ENCODE measurements around the gene TTC16. TPM values are rescaled to one million over a fixed set of nuclear protein-coding genes. Genes with fewer than 3 reads are reported as not detected.

Gene TTC16
- total RNA-seq, 1 experiment from 2014 or later, result not detected

- no peak overlapping the region for H3K4me3 ChIP-seq
- DNase-seq, result no peak
- H3K27ac ChIP-seq, result no peak overlapping the region
- H3K9me3 ChIP-seq (replicated peaks), result no peaks in the 10 kb centered on the region
- H3K27me3 ChIP-seq, result peaks cover 12% of the 10 kb centered on the region
- peaks cover 8% of the 10 kb centered on the region for H3K4me1 ChIP-seq
- no peaks in the 10 kb centered on the region for H3K36me3 ChIP-seq
These were observed 5.5 kb downstream of the TTC16 start for GRCh38 chr9:127721391-127721821.

- Histone ChIP-seq H3K9me3 (replicated peaks) (no peaks in the 10 kb centered on the region), H3K36me3 (no peaks in the 10 kb centered on the region), H3K27ac (no peak overlapping the region), H3K4me3 (no peak overlapping the region), H3K4me1 (peaks cover 8% of the 10 kb centered on the region), H3K27me3 (peaks cover 12% of the 10 kb centered on the region)
- DNase-seq, result no peak
These were observed 6.3 kb downstream of the TTC16 start for GRCh38 chr9:127722055-127722745.

- H3K4me3 ChIP-seq, result no peak overlapping the region
- H3K9me3 ChIP-seq (replicated peaks), result no peaks in the 10 kb centered on the region
- no peak for DNase-seq
- H3K27me3 ChIP-seq, result peaks cover 12% of the 10 kb centered on the region
- H3K36me3 ChIP-seq, result no peaks in the 10 kb centered on the region
- H3K27ac ChIP-seq, result no peak overlapping the region
- peaks cover 8% of the 10 kb centered on the region for H3K4me1 ChIP-seq
These were observed 7.1 kb downstream of the TTC16 start for GRCh38 chr9:127723013-127723412.

GRCh38 chr9:127723444-127723843 is 7.6 kb downstream of the TTC16 start:
- DNase-seq, result no peak
- Histone ChIP-seq H3K36me3 (no peaks in the 10 kb centered on the region), H3K27ac (no peak overlapping the region), H3K9me3 (replicated peaks) (no peaks in the 10 kb centered on the region), H3K27me3 (peaks cover 12% of the 10 kb centered on the region), H3K4me3 (no peak overlapping the region), H3K4me1 (peaks cover 8% of the 10 kb centered on the region)

GRCh38 chr9:127724012-127724411 is 8.1 kb downstream of the TTC16 start:
- Histone ChIP-seq H3K27ac (no peak overlapping the region), H3K9me3 (replicated peaks) (no peaks in the 10 kb centered on the region), H3K27me3 (peaks cover 15% of the 10 kb centered on the region), H3K4me3 (0 out of 2 replicates have a peak overlapping the region, but pooled peaks have one; percentile 16), H3K4me1 (peaks cover 8% of the 10 kb centered on the region), H3K36me3 (no peaks in the 10 kb centered on the region)
- DNase-seq, result peak; percentile 50 to 58

- peaks cover 21% of the 10 kb centered on the region; the same call in 1 of the 2 replicates for H3K27me3 ChIP-seq
- DNase-seq, result no peak
- H3K27ac ChIP-seq, result no peak overlapping the region
- no peak overlapping the region for H3K4me3 ChIP-seq
- no peaks in the 10 kb centered on the region for H3K9me3 ChIP-seq (replicated peaks)
- no peaks in the 10 kb centered on the region for H3K36me3 ChIP-seq
- peaks cover 8% of the 10 kb centered on the region for H3K4me1 ChIP-seq
These were observed 11.0 kb downstream of the TTC16 start for GRCh38 chr9:127726871-127727270.

GRCh38 chr9:127728808-127729207 is 12.9 kb downstream of the TTC16 start:
- no peak for DNase-seq
- H3K27me3 ChIP-seq, result peaks cover 15% of the 10 kb centered on the region; the same call in 1 of the 2 replicates
- H3K4me1 ChIP-seq, result peaks cover 8% of the 10 kb centered on the region
- no peaks in the 10 kb centered on the region for H3K36me3 ChIP-seq
- no peak overlapping the region for H3K4me3 ChIP-seq
- no peaks in the 10 kb centered on the region for H3K9me3 ChIP-seq (replicated peaks)
- no peak overlapping the region for H3K27ac ChIP-seq

- H3K27me3 ChIP-seq, result peaks cover 15% of the 10 kb centered on the region; the same call in 1 of the 2 replicates
- DNase-seq, result no peak
- H3K27ac ChIP-seq, result no peak overlapping the region
- no peak overlapping the region for H3K4me3 ChIP-seq
- H3K9me3 ChIP-seq (replicated peaks), result no peaks in the 10 kb centered on the region
- no peaks in the 10 kb centered on the region for H3K36me3 ChIP-seq
- H3K4me1 ChIP-seq, result peaks cover 5% of the 10 kb centered on the region
These were observed 13.8 kb downstream of the TTC16 start for GRCh38 chr9:127729522-127730256.

- Histone ChIP-seq H3K27ac (no peak overlapping the region), H3K4me1 (no peaks in the 10 kb centered on the region), H3K4me3 (no peak overlapping the region)
These were observed 14.4 kb downstream of the TTC16 start for GRCh38 chr9:127730262-127730661.

GRCh38 chr9:127730799-127731410 is 15.0 kb downstream of the TTC16 start:
- Histone ChIP-seq H3K4me1 (no peaks in the 10 kb centered on the region; the same call in 1 of the 2 replicates), H3K27ac (no peak overlapping the region), H3K9me3 (replicated peaks) (no peaks in the 10 kb centered on the region), H3K36me3 (no peaks in the 10 kb centered on the region), H3K4me3 (no peak overlapping the region), H3K27me3 (peaks cover 15% of the 10 kb centered on the region; the same call in 1 of the 2 replicates)
- DNase-seq, result no peak

More at GRCh38 chr9:127730262-127730661, 14.4 kb downstream of the TTC16 start:
- Histone ChIP-seq H3K9me3 (replicated peaks) (no peaks in the 10 kb centered on the region), H3K27me3 (peaks cover 15% of the 10 kb centered on the region; the same call in 1 of the 2 replicates), H3K36me3 (no peaks in the 10 kb centered on the region)
- DNase-seq, result no peak

- no peaks in the 10 kb centered on the region for H3K9me3 ChIP-seq (replicated peaks)
- peaks cover 15% of the 10 kb centered on the region; the same call in 1 of the 2 replicates for H3K27me3 ChIP-seq
- peaks cover 4% of the 10 kb centered on the region; the same call in 1 of the 2 replicates for H3K4me1 ChIP-seq
- DNase-seq, result no peak
- no peaks in the 10 kb centered on the region for H3K36me3 ChIP-seq
- H3K4me3 ChIP-seq, result no peak overlapping the region
- no peak overlapping the region for H3K27ac ChIP-seq
These were observed 16.1 kb downstream of the TTC16 start for GRCh38 chr9:127731938-127732337.

GRCh38 chr9:127732444-127732843 is 16.6 kb downstream of the TTC16 start:
- H3K27ac ChIP-seq, result no peak overlapping the region
- no peak overlapping the region for H3K4me3 ChIP-seq
- H3K36me3 ChIP-seq, result no peaks in the 10 kb centered on the region
- H3K27me3 ChIP-seq, result peaks cover 15% of the 10 kb centered on the region; the same call in 1 of the 2 replicates
- no peaks in the 10 kb centered on the region for H3K9me3 ChIP-seq (replicated peaks)
- H3K4me1 ChIP-seq, result peaks cover 4% of the 10 kb centered on the region; the same call in 1 of the 2 replicates
- no peak for DNase-seq

- Histone ChIP-seq H3K4me3 (no peak overlapping the region), H3K27me3 (peaks cover 15% of the 10 kb centered on the region; the same call in 1 of the 2 replicates), H3K4me1 (peaks cover 4% of the 10 kb centered on the region; the same call in 1 of the 2 replicates), H3K36me3 (no peaks in the 10 kb centered on the region), H3K27ac (no peak overlapping the region), H3K9me3 (replicated peaks) (no peaks in the 10 kb centered on the region)
- no peak for DNase-seq
These were observed 17.7 kb downstream of the TTC16 start for GRCh38 chr9:127733614-127734013.

- H3K27me3 ChIP-seq, result peaks cover 9% of the 10 kb centered on the region; the same call in 1 of the 2 replicates
- H3K27ac ChIP-seq, result no peak overlapping the region
- H3K36me3 ChIP-seq, result no peaks in the 10 kb centered on the region
- no peaks in the 10 kb centered on the region for H3K9me3 ChIP-seq (replicated peaks)
- DNase-seq, result no peak
- peaks cover 4% of the 10 kb centered on the region; the same call in 1 of the 2 replicates for H3K4me1 ChIP-seq
- peak overlapping the region; percentile 74 for H3K4me3 ChIP-seq
These were observed 18.4 kb downstream of the TTC16 start for GRCh38 chr9:127734247-127734746.

Data from SJCRH30 (cell line).